ENCODE data around the gene ZNG1A.

DNA sequence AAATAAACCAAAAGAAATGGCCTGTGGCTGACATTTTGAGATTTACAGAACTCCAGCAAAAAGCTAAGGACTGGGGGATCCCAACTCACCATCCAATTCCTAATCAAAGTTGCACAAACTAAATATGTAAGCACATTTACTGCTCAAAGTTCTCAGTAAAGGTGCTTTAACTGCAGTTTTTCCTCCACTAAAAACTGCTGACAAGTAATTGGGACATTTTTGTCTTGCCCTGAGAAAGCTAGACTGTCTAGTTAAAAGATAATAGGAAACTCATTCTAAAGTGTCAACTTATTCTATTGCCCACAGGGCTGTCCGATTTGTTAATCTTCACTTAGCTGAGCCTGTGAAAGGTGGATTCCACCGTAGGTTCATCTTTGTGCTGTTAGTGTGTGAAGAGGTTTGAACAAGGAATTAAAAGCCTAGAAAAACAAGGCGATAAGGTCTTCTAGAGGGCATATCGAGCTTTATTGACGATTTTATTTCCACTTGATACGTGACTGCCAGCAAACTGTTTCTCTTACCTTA, 36.8 kb upstream of the ZNG1A start:
- no peak for TF ChIP-seq TAF1 (IDR thresholded peaks at IDR 0.05; ENCODE audit: low read depth)
- TF ChIP-seq, protein P1, sequence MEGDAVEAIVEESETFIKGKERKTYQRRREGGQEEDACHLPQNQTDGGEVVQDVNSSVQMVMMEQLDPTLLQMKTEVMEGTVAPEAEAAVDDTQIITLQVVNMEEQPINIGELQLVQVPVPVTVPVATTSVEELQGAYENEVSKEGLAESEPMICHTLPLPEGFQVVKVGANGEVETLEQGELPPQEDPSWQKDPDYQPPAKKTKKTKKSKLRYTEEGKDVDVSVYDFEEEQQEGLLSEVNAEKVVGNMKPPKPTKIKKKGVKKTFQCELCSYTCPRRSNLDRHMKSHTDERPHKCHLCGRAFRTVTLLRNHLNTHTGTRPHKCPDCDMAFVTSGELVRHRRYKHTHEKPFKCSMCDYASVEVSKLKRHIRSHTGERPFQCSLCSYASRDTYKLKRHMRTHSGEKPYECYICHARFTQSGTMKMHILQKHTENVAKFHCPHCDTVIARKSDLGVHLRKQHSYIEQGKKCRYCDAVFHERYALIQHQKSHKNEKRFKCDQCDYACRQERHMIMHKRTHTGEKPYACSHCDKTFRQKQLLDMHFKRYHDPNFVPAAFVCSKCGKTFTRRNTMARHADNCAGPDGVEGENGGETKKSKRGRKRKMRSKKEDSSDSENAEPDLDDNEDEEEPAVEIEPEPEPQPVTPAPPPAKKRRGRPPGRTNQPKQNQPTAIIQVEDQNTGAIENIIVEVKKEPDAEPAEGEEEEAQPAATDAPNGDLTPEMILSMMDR (IDR thresholded peaks at IDR 0.05; ENCODE audit: poor library complexity, severe bottlenecking), result no peak
- no peak for TF ChIP-seq MXI1 (conservative IDR thresholded peaks at IDR 0.05; ENCODE audit: poor library complexity, severe bottlenecking)
- TF ChIP-seq RAD21 (conservative IDR thresholded peaks at IDR 0.05), result no peak

All from neural cell (in vitro differentiated cells).